ENCODE data around the gene BLOC1S5. TPM values are rescaled to one million over a fixed set of nuclear protein-coding genes. Genes with fewer than 3 reads are reported as not detected.
A peak's percentile ranks its signal among the peaks of the same experiment; 100 is the strongest.

The BLOC1S5 gene
- total RNA-seq, 2 donors from 2014 or later: 14.4 to 17.6 TPM

DNA sequence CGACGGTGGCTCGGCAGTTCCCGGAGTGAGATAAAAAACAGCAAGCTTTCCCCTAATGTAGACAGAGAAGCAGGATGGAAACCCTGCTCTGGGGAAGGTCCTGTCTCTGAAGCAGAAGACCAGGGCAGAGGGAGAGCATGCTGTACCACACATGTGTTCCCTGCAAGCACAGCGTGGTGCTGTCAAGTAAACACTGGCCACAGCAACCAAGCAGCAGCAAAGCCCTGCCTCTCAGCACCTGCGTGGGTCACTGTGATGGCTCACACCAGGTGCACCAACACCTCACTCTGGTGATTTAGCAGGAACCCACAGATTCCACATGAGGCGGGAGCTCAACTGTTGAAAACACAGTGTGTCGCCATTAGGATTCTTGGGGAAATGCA lies 88.4 kb downstream of the BLOC1S5 start:
- H3K9ac ChIP-seq (ENCODE audit: extremely low read depth, low read length, poor library complexity, severe bottlenecking): no peak overlapping the region
- H3K27ac ChIP-seq (ENCODE audit: low read depth, low read length): no peak overlapping the region
- H3K4me3 ChIP-seq (ENCODE audit: low read length): no peak overlapping the region
- DNase-seq: peak; percentile 58
- no peaks in the 10 kb centered on the region for H3K36me3 ChIP-seq (ENCODE audit: control insufficient read depth, insufficient read depth, low read length)
- Mint-ChIP-seq H3K27ac (no peak overlapping the region), H3K4me3 (no peak overlapping the region), H3K4me1 (peaks cover 26% of the 10 kb centered on the region), H3K9me3 (peaks cover 17% of the 10 kb centered on the region), H3K36me3 (ENCODE audit: low read depth) (no peaks in the 10 kb centered on the region), H3K27me3 (ENCODE audit: insufficient read depth) (peaks cover 10% of the 10 kb centered on the region)
- peaks cover 7% of the 10 kb centered on the region for H3K4me1 ChIP-seq (ENCODE audit: control insufficient read depth, insufficient read depth, low read length)
- WGBS, 2 experiments (ENCODE audit: insufficient coverage in 1 of 2, insufficient read length in 1 of 2): 89 to 92% methylated on average over 5 to 8 of the region's 8 CpGs
- TF ChIP-seq, protein P1, sequence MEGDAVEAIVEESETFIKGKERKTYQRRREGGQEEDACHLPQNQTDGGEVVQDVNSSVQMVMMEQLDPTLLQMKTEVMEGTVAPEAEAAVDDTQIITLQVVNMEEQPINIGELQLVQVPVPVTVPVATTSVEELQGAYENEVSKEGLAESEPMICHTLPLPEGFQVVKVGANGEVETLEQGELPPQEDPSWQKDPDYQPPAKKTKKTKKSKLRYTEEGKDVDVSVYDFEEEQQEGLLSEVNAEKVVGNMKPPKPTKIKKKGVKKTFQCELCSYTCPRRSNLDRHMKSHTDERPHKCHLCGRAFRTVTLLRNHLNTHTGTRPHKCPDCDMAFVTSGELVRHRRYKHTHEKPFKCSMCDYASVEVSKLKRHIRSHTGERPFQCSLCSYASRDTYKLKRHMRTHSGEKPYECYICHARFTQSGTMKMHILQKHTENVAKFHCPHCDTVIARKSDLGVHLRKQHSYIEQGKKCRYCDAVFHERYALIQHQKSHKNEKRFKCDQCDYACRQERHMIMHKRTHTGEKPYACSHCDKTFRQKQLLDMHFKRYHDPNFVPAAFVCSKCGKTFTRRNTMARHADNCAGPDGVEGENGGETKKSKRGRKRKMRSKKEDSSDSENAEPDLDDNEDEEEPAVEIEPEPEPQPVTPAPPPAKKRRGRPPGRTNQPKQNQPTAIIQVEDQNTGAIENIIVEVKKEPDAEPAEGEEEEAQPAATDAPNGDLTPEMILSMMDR (conservative IDR thresholded peaks at IDR 0.05): no peak
- no peaks in the 10 kb centered on the region for H3K27me3 ChIP-seq (ENCODE audit: control insufficient read depth, insufficient read depth, low read length, poor library complexity, severe bottlenecking)
- H3K9me3 ChIP-seq (ENCODE audit: control insufficient read depth, low read length): peaks cover 15% of the 10 kb centered on the region

DNA sequence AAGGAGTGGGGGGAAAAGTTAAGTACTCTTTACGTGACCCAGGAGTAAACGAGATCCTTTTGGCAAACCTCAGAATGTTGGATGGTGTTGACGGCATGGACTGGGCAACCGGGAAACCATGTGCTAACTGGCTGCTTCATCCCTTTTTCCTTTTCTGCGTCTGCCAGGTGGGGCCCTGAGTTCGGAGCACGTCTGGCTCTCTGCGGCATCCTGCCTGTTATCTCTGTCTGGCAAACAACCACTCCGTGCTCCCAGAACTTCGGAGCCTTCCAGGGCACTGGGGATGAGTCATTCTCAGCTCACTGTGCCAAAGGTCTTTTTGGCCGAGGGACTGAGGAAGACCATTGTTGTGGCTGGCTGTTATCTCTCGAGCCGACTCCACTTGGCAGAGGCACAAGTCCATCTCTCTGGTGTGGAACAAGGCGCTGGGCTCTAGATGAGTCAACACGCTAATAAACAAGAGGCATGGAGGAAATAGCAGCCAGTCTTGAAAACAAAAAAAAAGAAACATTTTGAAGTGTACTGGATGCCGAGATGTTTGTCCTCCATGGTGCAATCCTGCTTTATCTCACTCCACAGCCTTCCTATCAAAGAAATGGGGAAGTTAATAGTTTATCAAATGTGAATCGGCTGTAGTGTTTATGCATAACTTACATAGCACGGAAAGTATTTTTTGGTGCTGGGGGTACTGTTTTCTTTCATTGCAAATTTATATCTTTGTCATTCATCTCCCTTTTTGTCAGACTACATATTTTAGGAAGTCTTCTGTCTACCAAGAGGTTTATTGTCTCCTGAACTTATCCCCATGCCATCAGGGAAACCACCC lies 89.0 kb downstream of the BLOC1S5 start:
- no peak overlapping the region for H3K4me3 ChIP-seq (ENCODE audit: low read length)
- no peak overlapping the region for H3K27ac ChIP-seq (ENCODE audit: low read depth, low read length)
- Mint-ChIP-seq H3K9me3 (peaks cover 18% of the 10 kb centered on the region), H3K36me3 (ENCODE audit: low read depth) (peaks cover 5% of the 10 kb centered on the region), H3K27me3 (ENCODE audit: insufficient read depth) (peaks cover 10% of the 10 kb centered on the region), H3K4me3 (no peak overlapping the region), H3K4me1 (peaks cover 26% of the 10 kb centered on the region), H3K27ac (no peak overlapping the region)
- no peaks in the 10 kb centered on the region for H3K36me3 ChIP-seq (ENCODE audit: control insufficient read depth, insufficient read depth, low read length)
- DNase-seq: peak; percentile 58
- no peaks in the 10 kb centered on the region for H3K27me3 ChIP-seq (ENCODE audit: control insufficient read depth, insufficient read depth, low read length, poor library complexity, severe bottlenecking)
- H3K9ac ChIP-seq (ENCODE audit: extremely low read depth, low read length, poor library complexity, severe bottlenecking): no peak overlapping the region
- H3K4me1 ChIP-seq (ENCODE audit: control insufficient read depth, insufficient read depth, low read length): peaks cover 7% of the 10 kb centered on the region
- peaks cover 16% of the 10 kb centered on the region for H3K9me3 ChIP-seq (ENCODE audit: control insufficient read depth, low read length)
- 85 to 90% methylated on average over 16 to 18 of the region's 18 CpGs for WGBS, 2 experiments (ENCODE audit: insufficient coverage in 1 of 2, insufficient read length in 1 of 2)
- TF ChIP-seq, protein P1 (conservative IDR thresholded peaks at IDR 0.05): no peak

DNA sequence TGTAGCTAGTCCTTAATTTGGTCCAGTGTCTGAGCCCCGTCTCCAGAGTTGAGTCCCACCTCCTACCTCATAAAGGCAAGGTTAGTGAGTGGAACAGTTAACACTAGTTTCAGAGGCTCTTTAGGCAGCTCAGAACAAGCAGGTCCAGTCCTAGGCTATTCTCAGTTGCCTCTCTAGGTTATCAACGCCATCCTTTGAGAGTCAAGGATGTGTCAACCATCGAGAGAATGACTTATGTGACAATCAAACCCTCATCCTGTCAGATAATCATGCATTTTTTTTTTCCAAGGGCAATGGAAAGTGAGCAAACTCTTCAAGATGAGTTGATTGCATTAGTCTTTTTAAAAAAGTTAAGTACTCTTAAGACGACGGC lies 89.6 kb downstream of the BLOC1S5 start:
- Histone ChIP-seq H3K9ac (ENCODE audit: extremely low read depth, low read length, poor library complexity, severe bottlenecking) (no peak overlapping the region), H3K4me1 (ENCODE audit: control insufficient read depth, insufficient read depth, low read length) (peaks cover 7% of the 10 kb centered on the region), H3K27me3 (ENCODE audit: control insufficient read depth, insufficient read depth, low read length, poor library complexity, severe bottlenecking) (no peaks in the 10 kb centered on the region), H3K36me3 (ENCODE audit: control insufficient read depth, insufficient read depth, low read length) (no peaks in the 10 kb centered on the region), H3K9me3 (ENCODE audit: control insufficient read depth, low read length) (peaks cover 19% of the 10 kb centered on the region), H3K4me3 (ENCODE audit: low read length) (no peak overlapping the region), H3K27ac (ENCODE audit: low read depth, low read length) (no peak overlapping the region)
- Mint-ChIP-seq H3K4me3 (no peak overlapping the region), H3K27ac (no peak overlapping the region), H3K36me3 (ENCODE audit: low read depth) (peaks cover 6% of the 10 kb centered on the region), H3K4me1 (peaks cover 26% of the 10 kb centered on the region), H3K27me3 (ENCODE audit: insufficient read depth) (peaks cover 10% of the 10 kb centered on the region), H3K9me3 (peaks cover 23% of the 10 kb centered on the region)
- DNase-seq: no peak
- WGBS, 2 experiments (ENCODE audit: insufficient coverage in 1 of 2, insufficient read length in 1 of 2): 94 to 100% methylated on average over 3 to 5 of the region's 5 CpGs
- TF ChIP-seq, protein P1 (conservative IDR thresholded peaks at IDR 0.05): no peak

Data from endodermal cell (in vitro differentiated cells).